Activated CD8-positive, alpha-beta memory T cell treated with anti-CD3 and anti-CD28 coated beads for 24 hours (primary cell): ENCODE data around the gene MYO10.
"Not testable (repeated sequence)": the region's sequence is repeated elsewhere in the genome, so short reads cannot be mapped to it uniquely, and the experiment has no call there.

Source experiments
- DNase-seq: peaks from one replicate; pipeline ENCODE4 v3.0.0-alpha.2; 2020

MYO10 gene

DNA sequence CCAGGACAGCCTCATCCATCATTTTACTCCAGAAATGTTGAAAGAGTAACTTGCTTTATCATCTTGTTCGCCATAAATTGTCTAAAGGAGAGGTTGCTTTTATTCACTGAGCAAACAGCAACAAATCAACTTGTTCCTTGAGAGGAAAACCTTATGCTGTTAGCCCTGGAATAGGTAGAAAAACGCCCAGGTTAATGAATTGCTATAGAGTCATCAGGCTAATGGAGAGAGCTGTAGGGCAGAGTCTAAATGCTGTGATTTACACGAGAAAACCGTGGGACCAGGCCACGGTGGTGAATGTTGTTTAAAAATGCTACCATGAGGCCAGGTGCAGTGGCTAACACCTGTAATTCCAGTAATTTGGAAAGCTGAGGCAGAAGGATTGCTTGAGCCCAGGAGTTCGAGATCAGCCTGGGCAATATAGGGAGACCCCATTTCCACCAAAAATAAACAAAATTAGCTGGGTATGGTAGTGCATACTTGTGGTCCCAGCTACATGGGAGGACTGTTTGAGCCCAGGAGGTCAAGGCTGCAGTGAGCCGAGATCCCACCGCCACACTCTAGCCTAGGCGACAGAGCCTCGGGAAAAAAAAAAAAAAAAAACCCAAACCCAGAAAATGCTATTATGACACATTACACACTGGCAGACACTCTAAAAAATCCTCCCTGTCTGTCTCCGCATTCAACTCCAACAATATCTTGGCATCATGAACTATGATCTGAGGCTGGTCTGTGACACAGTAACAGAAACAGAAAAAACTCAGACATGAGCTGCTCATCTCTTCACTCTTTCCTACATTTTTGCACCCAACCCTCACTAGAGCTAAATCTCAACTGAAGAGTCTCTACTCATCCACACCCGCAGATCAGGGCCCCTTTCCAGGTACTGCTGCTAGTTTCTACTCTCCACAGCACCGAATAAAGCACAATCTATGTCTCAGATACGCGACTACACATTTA lies 200.7 kb downstream of the MYO10 start:
- DNase-seq = no peak

DNA sequence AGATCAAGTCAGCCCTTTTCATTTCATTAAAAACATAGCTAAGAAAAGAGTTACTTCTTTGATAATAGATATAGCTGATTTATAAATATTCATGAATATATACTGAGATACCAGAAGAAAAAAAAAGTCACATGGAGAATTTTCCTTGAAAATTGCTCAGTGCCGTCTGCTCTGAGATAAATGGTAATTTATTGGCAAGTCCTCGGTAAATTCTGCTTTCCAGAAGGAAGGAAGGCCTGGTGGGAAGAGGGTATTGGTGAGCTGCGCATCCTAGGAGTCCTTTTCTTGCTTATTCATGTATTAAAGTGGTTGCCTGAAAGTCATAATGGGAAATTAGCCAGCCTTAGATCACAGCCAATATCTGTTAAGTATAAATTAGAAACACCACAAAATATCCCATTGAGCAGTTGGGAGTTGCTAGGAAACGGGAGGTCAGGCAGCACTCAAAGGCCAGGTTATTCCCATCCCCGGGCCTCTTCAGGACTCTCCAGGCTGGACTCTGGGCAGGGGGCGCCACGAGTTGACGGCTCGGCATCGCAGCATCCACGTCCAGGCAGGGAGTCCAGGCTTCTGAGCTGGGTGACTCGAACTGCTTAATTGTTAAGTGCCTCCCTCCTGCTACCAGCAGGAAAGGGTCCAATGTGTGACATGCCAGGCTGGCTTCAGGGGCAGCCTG lies 202.6 kb downstream of the MYO10 start:
- no peak for DNase-seq

DNA sequence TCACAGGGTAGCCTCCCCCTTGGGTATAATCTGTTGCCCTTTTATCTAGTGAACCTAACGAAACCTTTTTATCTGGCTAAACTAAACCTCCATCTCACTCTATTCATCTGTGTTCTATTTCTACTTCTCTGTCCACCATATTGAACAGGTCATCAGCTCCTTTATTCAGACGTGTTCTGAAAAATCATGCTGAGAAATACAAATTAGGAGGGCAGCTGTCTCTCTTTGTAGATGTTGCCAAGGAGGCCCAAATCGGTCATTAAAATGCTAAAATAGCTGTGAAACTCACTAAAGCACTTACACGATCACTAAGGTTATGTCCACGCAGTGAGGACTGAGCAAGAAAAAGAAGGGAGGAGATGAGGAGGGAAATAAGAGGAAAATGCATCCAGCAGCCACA lies 203.7 kb downstream of the MYO10 start:
- DNase-seq = no peak

DNA sequence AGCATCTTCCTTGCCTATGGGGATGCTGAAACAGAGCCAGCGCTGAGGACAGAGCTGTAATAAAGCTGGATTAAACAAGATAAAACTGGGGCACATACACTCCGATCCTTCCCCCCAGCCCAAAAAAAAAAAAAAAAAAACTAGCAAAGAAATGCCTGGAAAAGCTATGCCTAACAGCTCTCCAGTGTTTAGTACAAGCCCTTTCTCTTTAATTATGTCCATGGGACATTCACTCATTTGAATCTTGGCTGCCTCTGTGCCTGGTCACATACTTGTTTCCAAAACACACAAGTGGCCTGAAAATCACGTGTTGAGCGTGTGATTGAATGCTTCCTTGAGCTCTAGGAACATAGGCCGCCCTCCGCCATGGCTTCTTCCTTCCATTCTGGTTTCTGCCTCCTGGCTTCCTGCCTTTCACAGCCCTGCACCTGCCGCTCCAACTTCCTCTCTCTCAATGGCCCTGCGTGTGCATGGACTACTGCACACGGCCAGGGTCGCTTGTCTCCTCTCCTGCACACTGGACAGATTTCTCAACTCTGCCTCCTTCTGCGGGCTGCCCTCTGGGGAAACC lies 208.2 kb downstream of the MYO10 start:
- no peak for DNase-seq

DNA sequence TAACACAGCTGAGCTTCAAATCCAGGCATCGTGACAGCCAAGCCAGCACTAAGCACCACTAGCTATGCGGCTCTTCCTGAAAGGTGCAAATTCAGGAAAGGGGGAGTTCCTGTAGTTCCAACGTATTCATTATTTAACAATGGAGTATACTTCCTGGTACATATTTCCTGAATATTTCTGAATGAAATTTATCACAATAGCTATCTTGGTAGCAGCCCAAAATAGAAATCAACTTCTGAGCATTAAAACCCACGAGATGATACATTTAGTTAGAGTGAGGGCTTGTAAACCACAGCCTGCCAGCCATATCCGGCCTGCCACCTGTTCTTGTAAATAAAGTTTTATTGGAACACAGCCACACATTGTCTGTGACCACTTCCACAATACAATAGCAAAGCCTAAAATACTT lies 209.5 kb downstream of the MYO10 start:
- no peak for DNase-seq

DNA sequence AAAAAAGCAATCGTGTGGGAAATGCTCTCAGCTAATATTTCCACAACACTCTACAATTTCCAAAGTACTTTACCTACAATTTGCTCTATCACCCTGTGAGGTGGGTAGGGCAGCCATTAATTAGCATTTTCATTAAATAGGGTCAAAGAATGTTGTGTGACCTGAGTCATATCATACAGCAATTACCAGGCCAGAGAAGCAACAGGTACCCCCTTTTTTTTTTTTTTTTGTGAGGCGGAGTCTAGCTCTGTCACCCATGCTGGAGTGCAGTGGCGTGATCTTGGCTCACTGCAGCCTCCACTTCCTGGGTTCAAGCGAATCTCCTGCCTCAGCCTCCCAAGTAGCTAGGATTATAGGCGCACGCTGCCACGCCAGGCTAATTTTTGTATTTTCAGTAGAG lies 210.5 kb downstream of the MYO10 start:
- DNase-seq = no peak

DNA sequence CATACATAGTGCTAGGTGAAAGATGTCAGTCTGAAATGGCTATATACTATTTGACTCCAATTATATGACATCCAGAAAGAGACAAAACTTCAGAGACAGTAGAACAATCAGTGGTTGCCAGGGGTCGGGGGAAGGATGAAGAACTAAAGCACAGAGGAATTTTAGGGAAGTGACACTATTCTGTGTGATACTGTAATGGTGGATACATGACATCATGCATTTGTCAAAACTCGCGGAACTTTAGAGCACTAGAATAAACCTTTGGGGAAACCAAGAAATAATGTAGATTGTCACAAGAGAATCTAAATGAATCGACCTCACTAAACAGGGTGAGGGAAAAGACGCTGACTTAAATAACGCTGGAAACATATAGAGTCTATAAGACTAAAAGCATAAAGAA lies 212.3 kb downstream of the MYO10 start:
- no peak for DNase-seq

DNA sequence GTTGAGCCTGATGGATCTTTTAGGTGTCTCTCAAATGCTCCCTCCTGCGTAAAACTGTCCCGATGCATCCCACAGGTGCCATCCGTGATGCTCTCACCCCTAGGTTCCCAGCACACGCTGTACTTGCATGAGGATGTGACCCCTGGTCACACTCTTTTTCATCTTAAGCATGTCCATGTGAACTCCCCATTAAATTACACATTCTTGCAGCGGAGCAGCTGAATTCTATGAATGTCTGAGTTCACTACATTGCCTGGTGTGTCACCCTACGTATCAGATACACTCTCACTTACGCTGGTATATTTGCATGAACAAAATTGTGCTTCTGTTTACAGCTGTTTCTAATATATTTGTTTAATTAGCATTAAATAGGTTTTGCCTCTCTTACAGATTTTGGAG lies 214.0 kb downstream of the MYO10 start:
- DNase-seq = no peak

DNA sequence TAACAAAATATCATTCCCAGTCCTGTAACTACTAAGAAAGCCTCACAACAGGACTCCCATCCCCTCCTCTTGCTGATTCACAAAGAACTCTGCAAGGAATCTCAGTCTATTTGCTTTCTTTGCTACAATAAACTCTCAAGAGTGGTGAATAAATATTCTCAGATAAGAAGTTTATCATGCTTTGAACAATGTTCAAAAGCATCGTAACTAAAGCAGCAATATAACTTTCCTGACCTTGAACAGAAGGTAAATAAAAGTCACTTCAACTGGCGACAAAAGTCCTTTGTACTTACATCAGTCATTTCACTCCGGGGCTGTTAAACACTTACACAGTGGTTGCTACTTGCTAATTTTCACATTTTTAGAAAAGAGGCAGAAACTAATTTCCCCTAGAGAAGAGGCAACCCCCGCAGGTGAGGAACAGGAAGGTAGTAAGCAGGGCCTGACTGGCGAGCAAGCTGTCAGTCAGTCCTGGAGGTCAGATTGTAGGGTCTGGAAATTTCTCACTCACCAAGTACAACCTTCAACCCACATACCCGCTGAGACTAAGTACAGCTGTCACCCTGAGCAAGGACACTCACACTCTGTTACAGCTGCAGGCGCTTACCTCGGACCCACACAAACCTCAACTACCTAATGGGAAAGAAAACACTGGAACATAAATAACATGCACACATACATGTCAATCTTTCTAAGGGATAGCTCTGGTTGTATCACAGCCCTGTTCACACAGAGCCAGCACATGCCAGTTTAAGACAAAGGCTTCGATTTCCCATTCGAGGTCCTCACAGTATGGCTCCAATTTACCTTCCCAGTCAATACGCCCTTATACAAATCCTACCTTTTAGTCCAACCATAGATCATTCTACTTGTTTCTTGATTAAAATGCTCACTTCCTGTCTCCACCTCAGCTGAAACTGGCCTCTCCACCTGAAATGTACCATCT lies 214.7 kb downstream of the MYO10 start:
- DNase-seq = no peak

DNA sequence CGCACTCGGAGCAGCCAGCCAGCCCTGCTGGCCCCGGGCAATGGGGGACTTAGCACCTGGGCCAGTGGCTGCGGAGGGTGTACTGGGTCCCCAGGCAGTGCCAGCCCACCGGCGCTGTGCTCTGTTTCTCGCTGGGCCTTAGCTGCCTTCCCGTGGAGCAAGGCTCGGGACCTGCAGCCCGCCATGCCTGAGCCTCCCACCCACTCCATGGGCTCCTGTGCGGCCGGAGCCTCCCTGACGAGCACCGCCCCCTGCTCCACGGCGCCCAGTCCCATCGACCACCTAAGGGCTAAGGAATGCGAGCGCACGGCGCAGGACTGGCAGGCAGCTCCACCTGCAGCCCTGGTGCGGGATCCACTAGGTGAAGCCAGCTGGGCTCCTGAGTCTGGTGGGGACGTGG lies 218.1 kb downstream of the MYO10 start:
- DNase-seq = not testable (repeated sequence)

DNA sequence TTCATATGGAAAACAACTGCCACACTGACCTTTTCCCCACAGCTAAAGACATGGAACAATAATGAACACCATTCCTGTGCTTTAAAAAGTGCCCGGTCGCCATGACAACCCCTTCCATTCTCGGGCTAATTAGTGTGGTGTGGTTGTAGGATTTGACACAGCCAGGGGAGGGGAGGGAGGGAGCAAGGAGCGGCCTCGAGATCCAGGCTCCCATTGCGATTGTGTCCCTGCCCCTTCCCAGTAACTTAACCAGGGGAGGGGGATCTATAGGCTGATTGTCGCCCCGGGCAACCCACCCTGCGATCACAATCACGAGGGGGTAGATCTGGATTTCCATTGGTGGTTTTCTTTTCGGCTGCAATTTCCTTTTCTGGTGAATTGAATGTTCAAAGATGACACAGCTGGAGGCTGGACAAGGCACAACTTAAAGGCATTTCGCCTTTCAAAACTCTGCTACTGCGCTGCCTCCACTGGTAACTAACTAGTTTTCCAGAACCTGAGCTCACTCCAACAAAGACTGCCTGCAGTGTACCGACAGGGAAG lies 222.6 kb downstream of the MYO10 start:
- no peak for DNase-seq

DNA sequence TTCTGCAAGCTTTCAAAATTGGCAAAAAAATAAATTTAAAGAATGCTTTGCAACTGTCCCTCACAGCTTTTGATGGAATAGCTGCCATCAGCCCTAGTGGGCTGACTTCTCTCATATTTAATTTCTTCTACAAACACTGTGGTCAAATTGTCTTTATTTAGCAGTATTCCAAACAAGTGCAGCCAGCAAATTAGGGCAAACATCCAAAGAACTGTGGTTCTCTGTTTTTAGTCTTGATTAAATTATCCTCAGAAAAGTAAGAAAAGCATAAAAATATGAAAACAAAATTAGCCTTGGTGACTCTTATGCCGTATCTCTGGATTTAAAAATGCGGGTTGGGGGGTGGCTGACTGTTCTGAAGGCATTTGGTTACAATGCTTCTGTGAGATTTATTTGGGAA lies 223.5 kb downstream of the MYO10 start:
- no peak for DNase-seq

DNA sequence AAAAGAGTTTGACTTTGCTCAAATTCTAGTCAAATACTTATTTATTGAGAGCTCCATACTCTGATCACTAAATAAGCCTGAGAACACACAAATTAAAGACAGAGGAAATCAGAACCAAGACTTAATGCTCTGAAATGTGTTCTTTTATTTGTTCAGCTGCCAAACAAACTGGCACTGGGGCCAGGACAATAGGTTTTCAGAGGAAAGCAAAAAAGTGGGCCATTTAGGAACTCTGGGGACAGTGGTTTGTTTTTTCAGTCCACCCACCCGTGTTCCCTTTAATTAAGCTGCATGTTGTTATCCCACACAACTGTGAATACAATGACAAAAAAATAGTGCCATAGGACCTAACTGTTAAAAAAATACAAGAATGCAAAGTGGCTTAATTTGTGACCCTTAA lies 223.9 kb downstream of the MYO10 start:
- DNase-seq = no peak

DNA sequence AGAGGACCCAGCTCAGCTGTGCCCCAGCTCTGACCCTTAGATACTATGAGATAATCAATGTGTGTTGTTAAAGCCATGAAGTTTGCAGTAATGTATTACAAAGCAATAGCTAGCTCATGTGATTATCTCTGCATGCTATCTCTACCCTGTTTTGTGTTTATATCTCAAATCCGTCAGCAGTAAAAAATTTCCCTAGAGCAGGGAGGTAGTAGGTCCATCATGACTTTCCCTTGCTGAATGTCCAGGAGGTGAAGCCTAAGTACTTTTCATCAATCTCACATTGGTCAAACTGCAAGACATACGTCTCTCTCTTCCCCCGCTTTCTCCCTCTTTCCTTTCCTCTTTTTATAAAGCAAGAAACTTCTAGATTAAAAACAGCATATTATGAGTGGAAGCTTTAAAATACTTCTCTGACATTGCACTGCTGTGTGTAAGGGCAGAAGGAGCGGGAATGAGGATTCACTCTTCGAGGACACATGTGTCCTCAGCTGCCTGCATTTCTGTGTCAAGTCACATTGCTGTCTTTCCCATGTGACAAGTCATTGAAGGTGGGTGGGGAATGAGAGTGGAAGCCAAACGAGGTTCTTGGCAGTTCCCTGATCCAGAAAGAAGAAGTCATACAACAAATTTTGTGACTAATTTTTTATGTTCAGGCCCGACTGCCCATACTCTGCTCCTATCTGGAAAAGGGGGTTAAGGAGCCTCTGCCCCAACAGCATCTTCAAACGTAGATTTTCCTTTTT lies 226.2 kb downstream of the MYO10 start:
- DNase-seq = no peak

DNA sequence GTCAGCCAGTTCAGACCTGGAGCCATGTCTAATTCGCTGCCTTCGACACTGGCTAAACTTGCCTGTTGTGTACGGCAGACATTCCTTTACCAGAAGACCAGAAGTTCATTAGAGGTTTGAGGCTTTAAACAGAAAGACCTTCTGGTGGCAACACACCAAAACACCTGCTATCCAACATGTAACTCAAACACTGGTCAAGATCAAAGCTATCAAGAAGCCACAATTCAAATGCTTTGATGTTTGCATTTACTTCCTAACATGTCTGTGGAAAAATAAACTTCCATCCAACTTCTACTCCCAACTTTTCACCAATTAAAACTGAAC lies 228.3 kb downstream of the MYO10 start:
- DNase-seq = no peak

DNA sequence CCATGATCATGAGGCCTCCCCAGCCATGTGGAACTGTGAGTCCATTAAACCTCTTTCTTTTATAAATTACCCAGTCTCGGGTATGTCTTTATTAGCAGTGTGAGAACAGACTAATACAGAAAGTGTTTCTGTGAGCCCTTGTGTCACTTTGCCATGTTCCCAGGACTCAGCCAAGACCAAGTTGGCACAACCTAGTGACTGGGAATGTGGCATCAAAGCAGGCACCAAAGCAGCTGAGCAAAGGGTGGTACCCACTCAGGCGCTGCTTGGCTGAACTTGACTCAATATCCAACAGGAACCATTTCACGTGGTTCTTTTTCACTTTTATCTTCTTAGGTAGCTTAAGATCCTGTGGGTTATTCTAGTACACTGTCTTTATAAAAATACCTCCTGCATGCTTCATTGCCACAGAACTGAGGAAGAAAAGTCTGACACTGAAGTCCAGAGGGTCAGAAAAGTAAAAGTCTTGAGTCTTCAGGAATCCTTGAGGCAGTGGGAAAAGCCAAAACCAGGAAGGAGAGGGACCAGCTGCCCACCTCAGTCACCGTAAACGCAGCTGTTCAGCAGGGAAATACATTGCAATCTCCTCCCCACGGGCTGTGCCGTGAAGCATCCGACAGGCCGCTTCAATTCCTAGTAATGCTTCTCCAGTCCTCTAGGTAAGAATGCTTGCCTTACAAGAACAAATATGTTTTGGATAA lies 228.8 kb downstream of the MYO10 start:
- no peak for DNase-seq

DNA sequence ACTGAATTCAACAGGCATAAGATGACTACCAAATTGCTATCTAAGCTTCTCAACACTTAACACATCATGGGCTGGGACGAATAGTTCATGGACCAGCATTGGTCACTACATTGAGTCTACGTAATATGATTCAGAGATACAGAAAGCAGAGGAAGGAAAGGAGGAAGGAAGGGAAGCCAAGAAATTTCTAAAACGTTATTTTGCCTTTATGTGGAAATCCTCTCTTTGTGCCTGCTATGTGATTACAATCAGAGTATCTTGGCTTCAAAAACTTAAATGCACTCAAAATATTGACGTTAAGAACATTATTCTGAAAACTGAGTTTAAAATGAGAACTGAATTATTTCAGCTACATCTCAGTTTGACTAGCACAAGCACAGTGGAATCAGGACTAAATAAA lies 231.1 kb downstream of the MYO10 start:
- DNase-seq = no peak

DNA sequence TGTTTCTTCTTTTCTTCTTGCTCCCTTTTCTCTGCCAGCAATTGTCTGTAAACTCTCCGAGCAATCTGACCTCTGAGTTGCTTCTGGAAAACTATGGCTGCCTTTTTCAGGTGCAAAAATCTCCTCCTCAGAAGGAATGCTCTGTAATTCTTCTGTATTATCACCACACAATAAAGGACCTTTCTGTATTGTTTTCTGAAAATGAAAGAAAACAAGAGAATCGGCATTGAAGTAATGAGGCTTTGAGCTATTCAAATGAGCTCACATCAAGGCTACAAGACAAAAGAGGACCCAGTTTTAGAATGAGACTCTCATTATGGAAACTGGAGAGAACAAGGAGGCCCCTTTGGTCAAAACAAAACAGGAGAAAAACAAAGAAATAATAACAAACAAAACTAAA lies 233.1 kb downstream of the MYO10 start:
- no peak for DNase-seq

DNA sequence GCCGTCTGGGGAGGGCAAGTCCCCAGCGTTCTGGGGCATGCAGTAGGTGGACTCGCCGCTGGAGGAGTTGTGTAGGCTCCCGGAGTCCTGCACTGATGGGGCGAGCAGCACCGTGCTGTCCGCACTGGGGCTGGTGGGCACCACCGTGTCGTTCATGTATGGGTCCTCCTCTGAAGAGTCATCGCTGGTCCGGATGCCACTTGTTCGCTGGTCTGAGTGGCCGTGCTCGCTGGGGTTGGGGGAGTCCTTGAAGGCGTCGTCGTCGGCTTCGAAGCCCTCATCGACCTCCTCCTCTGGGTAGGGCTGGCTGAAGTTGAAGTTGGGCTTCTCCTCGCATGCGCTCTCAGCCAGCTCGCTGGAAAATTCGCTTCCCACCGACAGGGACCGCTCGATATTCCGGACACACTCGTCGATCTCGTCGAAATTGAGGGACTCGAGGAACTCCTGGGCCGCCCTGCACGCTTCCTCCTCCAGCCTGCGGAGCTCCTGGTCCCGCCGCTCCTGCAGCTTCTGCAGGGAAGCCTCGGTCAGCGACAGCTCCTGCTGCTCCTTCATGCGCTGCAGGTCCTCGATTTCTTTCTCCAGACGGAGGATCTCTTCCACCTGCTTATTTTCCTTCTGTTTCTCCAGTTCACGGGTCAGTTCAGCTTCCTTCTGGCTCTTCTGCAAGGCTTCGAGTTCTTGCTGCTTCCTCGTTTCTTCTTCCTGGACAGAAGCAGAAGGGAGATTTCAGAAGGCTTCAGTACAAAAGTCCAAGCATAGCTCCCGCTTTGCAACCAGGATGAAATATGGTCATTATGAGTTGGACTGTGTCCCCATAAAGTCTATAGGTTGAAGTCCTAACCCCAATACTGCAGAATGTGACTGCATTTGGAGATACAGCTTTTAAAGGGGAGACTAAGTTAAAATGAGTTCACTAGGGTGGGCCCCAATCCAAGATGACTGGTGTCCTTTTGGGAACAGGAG lies 234.7 kb downstream of the MYO10 start:
- no peak for DNase-seq

DNA sequence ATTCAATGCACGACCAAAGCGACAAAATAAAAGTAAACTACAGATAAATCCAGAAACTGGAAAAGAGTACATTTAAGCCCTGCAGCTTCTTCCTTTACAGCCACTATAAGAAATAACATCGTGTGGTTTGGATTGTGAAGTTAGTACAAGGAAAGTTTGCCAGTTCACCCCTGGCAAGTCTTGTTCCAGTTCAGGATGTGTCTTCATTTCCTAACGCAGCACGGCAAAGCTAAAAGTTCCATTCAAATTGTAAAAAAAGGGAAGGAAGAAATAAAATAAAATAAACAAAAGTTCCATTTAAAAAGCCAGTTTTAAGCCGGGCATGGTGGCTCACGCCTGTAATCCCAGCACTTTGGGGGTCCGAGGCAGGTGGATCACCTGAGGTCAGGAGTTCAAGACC lies 236.0 kb downstream of the MYO10 start:
- DNase-seq = no peak
